GM23338 (cell line): ENCODE results near the gene CNTNAP2. TPM values are rescaled to one million over a fixed set of nuclear protein-coding genes. Genes with fewer than 3 reads are reported as not detected.

ENCODE experiments used
- CTCF ChIP-seq, 2 experiments: fragments of 200-600 bp in 1 of 2; sonication (generic) in 1 of 2; conservative IDR thresholded peaks; 2 replicates each; pipeline versions ENCODE4 v1.5.1 to v1.6.1; 2016 to 2017; ENCODE audit warnings: antibody characterized with exemption in 2 of 2, low read depth in 2 of 2, mild to moderate bottlenecking in 2 of 2, moderate library complexity in 1 of 2
- ETS1 ChIP-seq: IDR thresholded peaks from 2 replicates; pipeline ENCODE4 v1.6.1; 2016; ENCODE audit warnings: antibody characterized with exemption
- EZH2 ChIP-seq: fragments of 200-600 bp; sonication (generic); IDR thresholded peaks from one replicate; pipeline ENCODE4 v1.8.0; 2017; ENCODE audit warnings: antibody characterized with exemption, mild to moderate bottlenecking, low read depth; ENCODE audit not compliant: unreplicated experiment
- JUNB ChIP-seq: IDR thresholded peaks from one replicate; pipeline ENCODE4 v1.6.1; 2016; ENCODE audit warnings: antibody characterized with exemption; ENCODE audit not compliant: unreplicated experiment
- NANOG ChIP-seq: IDR thresholded peaks from 2 replicates; pipeline ENCODE4 v1.6.1; 2016; ENCODE audit warnings: antibody characterized with exemption, borderline replicate concordance
- POLR2AphosphoS5 ChIP-seq: IDR thresholded peaks from 2 replicates; pipeline ENCODE4 v1.6.1; 2016; ENCODE audit warnings: antibody characterized with exemption, low read depth
- STAT1 ChIP-seq: IDR thresholded peaks from one replicate; pipeline ENCODE4 v1.6.1; 2016; ENCODE audit warnings: antibody characterized with exemption; ENCODE audit not compliant: unreplicated experiment
- ZNF462 ChIP-seq: fragments of 250-450 bp; sonication (Bioruptor Pico); IDR thresholded peaks from 2 replicates; pipeline ENCODE4 v1.5.0; 2020; ENCODE audit warnings: mild to moderate bottlenecking, moderate library complexity
- polyA plus RNA-seq: library from polyadenylated mRNA; unstranded; fragments of >200 nt; fragmentation: Nextera tagmentation; extraction: Ambion mirVana; gene quantifications from 2 replicates; pipeline ENCODE4 v1.2.1, GENCODE V29; 2016
- total RNA-seq: library from RNA; depleted of rRNA; stranded (reverse); fragments of >200 nt; shearing (Covaris generic); gene quantifications from 2 replicates; pipeline ENCODE4 v1.2.3, GENCODE V29; 2014

CNTNAP2 gene
- total and polyA plus RNA-seq, 2 experiments from 2014 or later, result 38.2 to 61.3 TPM

GRCh38 chr7:147008530-147008929 lies 891.9 kb downstream of the CNTNAP2 start (continued):
- TF ChIP-seq ZNF462 (CRISPR knock-in tag), result no peak
- no peak for TF ChIP-seq ETS1
- no peak for TF ChIP-seq NANOG
- TF ChIP-seq CTCF (conservative IDR thresholded peaks at IDR 0.05; ENCODE audit: low read depth in 2 of 2), result no peak
- no peak for TF ChIP-seq JUNB
- TF ChIP-seq EZH2, result no peak
- no peak for TF ChIP-seq POLR2AphosphoS5
- no peak for TF ChIP-seq STAT1
